HG03575 (cell line): ENCODE results near the gene OPN1SW.

Source experiments
- ATAC-seq: cut with Tn5 transposase; IDR thresholded peaks from one replicate; pipeline ENCODE4 v1.9.1; 2021; ENCODE audit not compliant: unreplicated experiment, insufficient number of reproducible peaks, low FRiP score; ENCODE audit errors: extremely low read depth

Gene OPN1SW

DNA sequence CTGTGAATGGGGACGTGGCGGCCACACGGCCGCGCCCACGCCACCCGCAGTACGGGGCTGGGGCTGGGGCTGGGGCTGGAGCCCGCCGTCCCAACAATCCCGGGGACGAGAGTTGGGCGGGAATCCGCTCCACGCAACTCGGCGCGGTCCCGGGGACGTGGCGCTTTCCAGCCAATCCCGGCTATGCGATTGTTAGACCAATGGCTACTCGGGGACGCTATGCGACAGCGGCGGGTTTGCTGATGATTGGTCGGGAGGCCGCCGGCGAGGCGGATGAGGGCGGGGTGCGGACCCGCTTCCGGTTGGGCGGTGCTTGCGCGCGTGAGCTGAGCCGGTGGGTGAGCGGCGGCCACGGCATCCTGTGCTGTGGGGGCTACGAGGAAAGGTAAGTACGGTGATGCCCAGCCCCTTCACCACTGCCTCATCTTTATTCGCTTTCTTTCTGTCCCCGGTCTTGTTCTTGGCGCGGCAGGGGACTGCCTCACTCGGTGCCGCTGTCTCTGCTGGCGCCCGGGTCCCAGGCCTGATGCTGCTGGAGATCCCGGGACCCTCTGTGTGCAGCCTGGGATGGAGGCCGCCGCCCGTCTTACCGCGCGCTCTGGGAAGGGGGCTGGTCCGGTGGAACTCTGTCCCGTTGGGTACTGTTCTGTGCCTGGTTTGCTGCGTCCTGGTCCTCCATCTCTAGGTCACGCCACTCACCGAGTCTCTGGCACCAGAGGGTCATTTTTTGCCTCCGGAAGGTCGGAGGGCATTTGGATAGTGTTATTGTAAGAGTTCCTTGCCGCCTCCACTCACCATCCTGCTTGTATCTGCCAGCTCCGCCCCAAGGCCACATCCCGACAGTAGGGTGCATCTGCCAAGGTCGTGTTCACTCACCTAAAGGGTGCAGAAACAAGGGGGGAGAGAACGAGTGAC lies 36.3 kb downstream of the OPN1SW start, which contains the start of gene CALU:
CALU (plus strand) TSS at position 312 of the 915 bp plus-strand sequence. CDS start 9,225 bp downstream, outside the sequence.
- ATAC-seq: peak; percentile 87

DNA sequence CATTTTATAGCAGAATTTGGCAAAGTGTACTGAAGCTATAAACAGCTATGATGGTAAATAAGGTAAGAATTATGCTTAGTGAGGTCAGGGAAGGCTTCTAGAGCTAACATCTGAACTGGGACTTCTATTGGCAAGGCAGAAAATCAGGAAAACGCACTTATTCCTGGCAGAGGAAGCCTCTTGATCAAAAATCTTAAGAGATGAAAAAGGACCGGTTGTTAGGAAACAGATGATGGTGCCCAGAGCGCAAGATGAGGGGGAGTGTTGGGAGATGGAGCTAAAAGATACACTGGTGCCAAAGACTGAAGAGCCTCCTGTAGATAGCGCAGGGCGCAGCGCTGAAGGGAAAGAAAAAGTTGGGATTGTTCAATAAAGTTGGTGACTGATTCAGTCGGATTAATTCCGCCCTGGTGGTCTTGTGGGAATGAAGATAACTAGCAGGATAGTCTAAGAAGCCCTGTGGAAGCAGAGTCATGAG lies 37.0 kb downstream of the OPN1SW start:
- no peak for ATAC-seq

DNA sequence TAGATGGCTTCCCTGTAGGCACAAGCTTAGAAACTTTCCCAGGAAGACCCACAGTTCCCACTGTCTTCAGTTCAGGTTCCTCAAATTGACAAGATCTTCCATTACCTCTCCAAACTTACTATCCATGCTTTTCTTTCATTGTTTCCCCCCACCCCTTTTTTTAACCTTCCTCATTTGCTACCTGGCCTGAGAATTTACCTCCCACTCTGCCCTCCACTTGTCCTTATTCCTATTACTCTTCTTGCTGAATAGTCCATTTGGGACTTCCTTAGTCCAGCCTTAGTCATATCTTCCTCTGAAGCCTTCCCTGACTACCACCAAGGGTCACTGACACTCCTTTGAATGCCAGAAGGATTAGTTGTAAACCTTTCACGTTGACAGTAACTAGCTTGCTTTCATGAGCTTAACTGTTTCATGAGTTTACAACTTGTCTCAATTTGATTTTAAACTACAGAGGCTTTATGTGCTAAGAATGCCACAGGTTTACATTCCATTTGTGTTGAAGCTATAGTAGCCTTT lies 37.7 kb downstream of the OPN1SW start:
- no peak for ATAC-seq

DNA sequence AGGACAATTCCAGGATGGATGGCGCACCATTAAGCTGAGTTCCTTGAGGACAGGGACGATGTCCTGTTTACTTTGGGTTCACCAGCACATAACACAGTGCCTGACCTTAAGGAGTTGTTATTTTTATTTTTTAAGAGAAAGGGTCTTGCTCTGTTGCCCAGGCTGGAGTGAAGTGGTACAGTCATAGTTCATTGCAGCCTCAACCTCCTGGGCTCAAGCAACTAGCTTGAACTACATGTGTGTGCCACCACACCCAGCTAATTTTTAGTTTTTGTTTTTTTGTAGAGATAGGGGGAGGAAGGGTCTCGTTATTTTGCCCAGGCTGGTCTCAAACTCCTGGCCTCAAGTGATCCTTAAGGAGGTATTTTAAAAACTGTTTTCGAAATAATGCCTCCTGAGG lies 38.2 kb downstream of the OPN1SW start:
- no peak for ATAC-seq

DNA sequence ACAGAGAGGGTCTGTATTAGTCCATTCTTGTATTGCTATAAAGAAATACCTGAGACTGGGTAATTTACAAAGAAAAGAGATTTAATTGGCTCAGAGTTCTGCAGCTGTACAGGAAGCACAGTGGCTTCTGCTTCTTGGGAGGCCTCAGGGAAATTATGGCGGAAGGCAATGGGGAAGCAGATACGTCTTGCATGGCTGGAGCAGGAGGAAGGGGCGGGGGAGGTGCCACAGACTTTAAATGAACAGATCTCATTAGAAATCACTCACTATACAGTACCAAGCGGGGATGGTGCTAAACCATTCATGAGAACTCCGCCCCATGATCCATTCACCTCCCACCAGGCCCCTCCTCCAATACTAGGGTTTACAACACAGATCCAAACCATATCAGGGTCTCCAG lies 40.2 kb downstream of the OPN1SW start:
- no peak for ATAC-seq

DNA sequence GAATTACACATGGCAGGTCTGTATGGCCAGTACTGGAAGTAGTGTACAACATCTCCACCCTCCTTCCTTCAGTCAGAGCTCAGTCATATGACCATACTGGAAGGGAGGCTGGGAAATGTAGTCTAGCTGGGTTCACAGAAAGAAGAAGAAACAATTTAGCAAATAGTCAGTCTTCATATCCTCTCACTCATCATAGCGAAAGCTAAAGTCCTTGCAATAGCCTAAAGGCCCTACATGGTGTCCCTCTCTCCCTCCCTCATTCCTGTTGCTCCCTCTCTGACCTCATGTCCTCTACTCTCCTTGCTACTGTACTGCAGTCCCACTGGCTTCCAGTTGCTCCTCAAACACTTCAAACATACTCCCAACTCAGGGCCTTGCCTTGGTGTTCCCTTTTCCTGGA lies 40.7 kb downstream of the OPN1SW start:
- ATAC-seq: no peak

DNA sequence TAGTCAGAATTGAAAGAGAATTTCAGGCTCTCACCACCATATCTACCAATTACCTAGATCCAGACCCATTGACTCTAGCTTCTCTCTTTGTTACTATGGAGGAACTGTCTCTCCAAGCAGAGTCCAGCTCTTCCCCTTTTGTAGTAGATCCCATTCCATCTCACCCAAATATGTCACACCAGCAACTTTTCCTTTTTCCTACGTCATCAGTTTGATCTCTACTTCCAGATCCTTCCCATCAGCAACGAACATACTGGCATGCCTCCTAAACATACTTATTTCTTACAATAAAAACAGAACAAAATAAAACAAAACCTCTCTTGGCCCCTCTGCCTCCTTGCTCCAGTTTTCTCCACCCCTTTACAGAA lies 42.3 kb downstream of the OPN1SW start:
- ATAC-seq: no peak

DNA sequence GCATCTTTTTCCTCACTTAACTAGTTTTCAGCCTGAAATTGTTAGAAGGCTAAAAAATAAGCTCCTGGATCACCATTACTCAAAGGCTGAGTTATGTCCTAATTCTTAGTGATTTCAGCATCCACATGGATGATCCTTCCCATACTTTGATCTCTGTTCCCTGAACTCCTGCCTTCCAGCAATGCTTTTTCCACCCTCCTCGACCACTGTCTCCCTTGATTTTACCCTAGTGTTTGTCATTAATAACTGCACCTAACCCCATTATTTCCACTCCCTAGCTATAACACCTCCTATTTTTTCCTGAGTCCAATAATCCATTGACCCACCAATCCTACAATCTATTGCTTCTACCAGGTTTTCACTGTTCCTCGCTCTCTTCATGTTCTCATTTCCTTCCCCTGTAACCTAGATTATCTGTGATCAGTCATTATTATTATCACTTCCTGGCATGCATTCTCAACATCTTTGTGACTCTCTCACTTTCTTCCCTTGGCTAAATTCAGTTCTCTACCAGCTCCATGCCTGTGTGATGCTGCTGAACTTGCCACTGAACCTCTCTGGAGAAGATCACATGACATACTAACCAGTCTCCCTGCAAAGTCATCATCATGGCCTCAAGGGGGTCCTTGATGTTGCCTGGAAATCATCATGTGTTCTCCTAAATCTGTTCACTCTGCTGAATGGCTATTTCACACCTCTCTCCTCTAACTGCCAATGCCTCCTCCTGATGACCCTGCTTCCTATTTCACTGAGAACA lies 42.9 kb downstream of the OPN1SW start:
- no peak for ATAC-seq

DNA sequence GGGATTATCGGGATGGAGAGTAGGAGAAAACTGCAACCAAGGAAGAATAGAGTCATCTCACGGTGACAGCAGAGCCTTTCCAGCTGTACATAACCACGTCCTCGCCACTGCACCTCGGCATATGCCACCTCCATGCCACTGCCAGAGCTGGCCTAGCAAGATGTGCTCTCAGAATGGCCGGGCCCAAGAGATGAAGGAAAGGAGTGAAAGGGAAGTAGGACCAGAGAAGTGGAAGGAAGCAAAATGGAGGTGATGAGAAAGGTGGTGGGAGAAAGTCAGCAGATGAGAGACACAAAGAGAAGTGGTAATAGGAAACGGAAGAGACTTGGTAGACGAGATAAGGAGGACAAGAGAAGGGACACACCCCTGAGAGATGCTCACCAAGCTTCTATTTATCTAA lies 44.4 kb downstream of the OPN1SW start:
- no peak for ATAC-seq

DNA sequence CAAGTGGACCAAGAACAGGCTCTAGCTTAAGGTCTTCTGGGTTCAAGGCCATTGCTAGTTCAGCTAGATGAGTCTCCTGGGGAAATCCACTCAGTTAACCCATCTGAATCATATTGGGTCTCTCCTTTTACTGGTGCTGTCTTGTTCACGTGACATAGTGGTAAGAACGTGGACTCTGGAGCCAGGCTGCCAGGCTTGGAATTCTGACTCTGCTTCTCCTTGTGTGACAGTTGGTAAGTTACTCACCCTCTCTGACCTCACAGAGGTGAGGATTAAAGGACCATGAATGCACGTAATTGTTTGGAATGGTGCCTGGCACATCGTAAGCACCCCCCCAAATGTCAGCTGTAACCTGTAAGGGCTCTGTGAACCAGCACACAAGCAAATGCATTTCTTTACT lies 46.1 kb downstream of the OPN1SW start:
- no peak for ATAC-seq

DNA sequence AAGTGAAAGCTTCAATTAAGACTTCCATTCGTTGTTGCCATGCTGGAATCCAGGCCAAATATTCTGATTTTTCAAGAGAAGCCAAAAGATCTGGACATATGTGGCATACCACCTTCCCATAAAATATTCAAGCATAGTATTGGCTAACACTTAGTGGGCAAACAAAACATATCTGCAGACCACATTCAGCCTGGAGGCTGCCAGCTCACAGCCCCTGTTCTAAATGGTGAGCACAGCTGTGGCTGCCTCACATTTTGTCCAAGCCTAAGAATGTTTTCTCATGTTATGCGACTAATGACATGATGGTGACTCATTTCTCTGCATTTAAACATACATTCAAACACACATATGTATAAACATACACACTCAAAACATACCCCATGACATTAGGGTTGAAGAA lies 47.0 kb downstream of the OPN1SW start:
- no peak for ATAC-seq

DNA sequence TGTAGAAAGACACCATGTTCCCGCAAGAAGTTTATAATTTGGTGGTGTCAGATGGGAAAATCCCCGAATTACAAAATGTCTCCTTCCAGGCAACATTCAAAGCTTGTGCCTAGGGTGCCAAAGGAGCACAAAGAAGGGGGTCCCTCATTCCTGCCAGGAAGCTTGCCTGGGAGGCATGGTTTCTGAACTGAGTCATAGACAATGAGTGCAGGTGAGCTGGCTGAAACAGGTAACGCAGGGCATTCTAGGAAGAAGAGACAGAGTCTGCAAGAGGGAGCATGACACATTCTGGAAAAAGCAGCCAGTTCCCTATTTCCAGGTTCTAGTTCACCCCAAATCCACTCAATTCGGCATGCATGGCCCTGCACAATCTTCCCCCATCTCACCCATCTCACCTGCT lies 48.4 kb downstream of the OPN1SW start:
- ATAC-seq: no peak

DNA sequence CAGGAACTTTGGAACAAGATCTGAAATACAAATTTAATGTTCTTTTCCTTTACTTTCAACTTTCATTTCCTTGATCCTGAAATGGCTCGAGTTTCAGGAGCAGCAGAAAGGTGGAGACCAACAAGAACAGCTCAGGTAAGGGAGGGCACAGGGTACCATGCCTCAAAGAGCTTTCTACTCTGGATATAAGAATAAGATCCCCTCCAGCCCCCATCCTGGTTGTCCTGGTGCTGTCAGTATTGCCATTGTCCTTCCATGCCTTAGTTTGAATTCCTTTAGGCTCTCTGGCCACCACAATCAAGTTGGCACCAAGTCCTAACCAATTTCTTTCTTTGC lies 48.9 kb downstream of the OPN1SW start:
- no peak for ATAC-seq

DNA sequence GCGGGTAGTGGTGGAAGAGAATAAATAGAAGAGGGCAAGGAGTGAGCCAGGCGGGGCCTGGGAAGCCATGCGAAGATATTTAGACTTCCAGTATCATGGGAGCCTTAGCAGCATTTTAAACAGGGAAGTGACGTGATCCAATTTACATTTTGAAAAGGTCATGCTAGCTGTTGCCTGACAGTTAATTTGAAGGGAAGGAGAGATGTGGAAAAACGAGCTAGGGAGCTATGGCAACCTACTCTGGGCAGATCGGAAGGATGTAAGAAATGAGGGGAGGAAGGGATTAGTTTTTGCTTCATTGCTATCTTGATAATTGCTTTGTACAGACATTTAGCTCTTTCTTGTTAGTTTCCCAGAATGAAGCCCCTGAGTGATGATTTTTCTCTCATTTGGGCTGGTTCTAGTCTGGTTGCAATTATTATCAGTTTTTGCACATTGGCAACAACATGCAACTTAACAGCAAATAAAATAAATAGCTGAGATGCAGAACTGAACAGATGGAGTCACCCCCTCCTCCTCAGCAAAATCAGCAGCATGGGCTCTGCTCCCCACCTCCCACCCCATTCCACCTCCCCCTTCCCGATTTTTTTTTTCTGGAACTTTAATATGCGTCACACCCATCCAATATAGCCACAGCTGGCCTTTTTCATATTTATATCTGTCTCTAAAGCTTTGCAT lies 49.4 kb downstream of the OPN1SW start:
- no peak for ATAC-seq

DNA sequence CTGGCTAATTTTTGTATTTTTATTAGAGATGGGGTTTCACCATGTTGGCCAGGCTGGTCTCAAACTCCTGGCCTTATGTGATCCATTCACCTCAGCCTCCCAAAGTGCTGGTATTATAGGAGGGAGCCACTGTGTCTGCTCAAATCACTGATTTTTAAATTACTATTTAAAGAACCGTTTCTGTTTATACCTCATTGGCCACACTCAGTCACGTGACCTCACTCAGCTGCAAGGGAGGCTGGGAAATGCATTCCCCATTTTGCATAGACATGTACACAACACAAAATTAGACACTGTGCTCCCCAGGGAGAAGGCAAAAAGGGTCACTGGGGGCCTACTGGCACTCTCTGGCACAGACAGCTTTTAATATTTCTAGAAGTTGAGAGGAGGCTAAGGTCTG lies 50.1 kb downstream of the OPN1SW start:
- no peak for ATAC-seq

DNA sequence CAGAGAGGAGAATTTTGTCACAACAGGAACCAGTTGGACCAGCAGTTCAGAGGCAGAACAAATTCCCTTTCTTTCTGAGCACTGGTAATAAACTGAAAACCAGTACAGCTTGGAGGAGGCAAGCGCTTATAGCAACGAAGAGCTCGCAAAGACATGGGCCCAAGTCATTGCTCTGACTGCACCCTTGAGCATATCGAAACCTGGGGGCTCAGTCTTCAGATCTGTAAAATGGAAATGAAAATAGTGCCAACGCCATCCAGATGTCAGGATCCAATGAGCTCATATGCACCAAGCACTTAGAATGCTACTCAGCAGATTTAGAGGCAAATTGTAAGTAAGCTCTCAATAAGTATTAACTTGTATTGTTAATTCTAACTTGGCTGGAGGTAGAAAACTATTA lies 50.9 kb downstream of the OPN1SW start:
- ATAC-seq: no peak
